GM19463 (cell line): ENCODE measurements around the gene RNGTT.
"Not testable (repeated sequence)": the region's sequence is repeated elsewhere in the genome, so short reads cannot be mapped to it uniquely, and the experiment has no call there.

Source experiments
- ATAC-seq: cut with Tn5 transposase; IDR thresholded peaks from one replicate; pipeline ENCODE4 v1.9.1; 2021; ENCODE audit warnings: mild to moderate bottlenecking, moderate library complexity; ENCODE audit not compliant: unreplicated experiment

Gene RNGTT

GRCh38 chr6:88972504-88973423, 9.3 kb upstream of the RNGTT start:
- ATAC-seq = no peak

GRCh38 chr6:88970301-88970700, 6.9 kb upstream of the RNGTT start:
- no peak for ATAC-seq

GRCh38 chr6:88969255-88969654, 5.8 kb upstream of the RNGTT start:
- not testable (repeated sequence) for ATAC-seq

GRCh38 chr6:88967891-88968290, 4.5 kb upstream of the RNGTT start:
- no peak for ATAC-seq

- ATAC-seq = no peak
Measured at GRCh38 chr6:88965691-88966090, 2.3 kb upstream of the RNGTT start.

GRCh38 chr6:88964509-88964908, 1.1 kb upstream of the RNGTT start:
- no peak for ATAC-seq

GRCh38 chr6:88958842-88959241, 4.6 kb downstream of the RNGTT start:
- ATAC-seq = no peak

- no peak for ATAC-seq
Measured at GRCh38 chr6:88953550-88954386, 9.7 kb downstream of the RNGTT start.

- ATAC-seq = no peak
Measured at GRCh38 chr6:88952065-88952704, 11.2 kb downstream of the RNGTT start.

- ATAC-seq = no peak
Measured at GRCh38 chr6:88945415-88946008, 17.9 kb downstream of the RNGTT start.

- no peak for ATAC-seq
Measured at GRCh38 chr6:88933521-88933920, 29.9 kb downstream of the RNGTT start.

- not testable (repeated sequence) for ATAC-seq
Measured at GRCh38 chr6:88932019-88932418, 31.4 kb downstream of the RNGTT start.

- no peak for ATAC-seq
Measured at GRCh38 chr6:88922775-88923548, 40.5 kb downstream of the RNGTT start.

- no peak for ATAC-seq
Measured at GRCh38 chr6:88921734-88922133, 41.7 kb downstream of the RNGTT start.

GRCh38 chr6:88920774-88921733, 42.4 kb downstream of the RNGTT start:
- no peak for ATAC-seq

- no peak for ATAC-seq
Measured at GRCh38 chr6:88920088-88920487, 43.3 kb downstream of the RNGTT start.

GRCh38 chr6:88919032-88919431, 44.4 kb downstream of the RNGTT start:
- ATAC-seq = no peak

GRCh38 chr6:88916615-88917208, 46.7 kb downstream of the RNGTT start:
- ATAC-seq = no peak
